BE2C (cell line): ENCODE results near the gene NPAS2.

Source experiments
- DNase-seq: peaks from one replicate; pipeline ENCODE4 v3.0.0-alpha.2; 2020
- H3K27me3 ChIP-seq: fragments of 250-450 bp; sonication (Bioruptor Pico); 2 replicates; pipeline ENCODE4 v1.5.1; 2020; ENCODE audit warnings: mild to moderate bottlenecking
- H3K36me3 ChIP-seq: fragments of 250-450 bp; sonication (Bioruptor Pico); 2 replicates; pipeline ENCODE4 v1.5.1; 2020; ENCODE audit warnings: mild to moderate bottlenecking
- H3K4me1 ChIP-seq: fragments of 250-450 bp; sonication (Bioruptor Pico); 2 replicates; pipeline ENCODE4 v1.5.1; 2020
- H3K4me3 ChIP-seq: 2 replicates; pipeline ENCODE4 v1.5.1; 2011; ENCODE audit warnings: low read depth, low read length
- H3K9me3 ChIP-seq: fragments of 250-450 bp; sonication (Bioruptor Pico); 2 replicates; pipeline ENCODE4 v1.5.1; 2020
- TF ChIP-seq, protein P1 (sequence below): IDR thresholded peaks from 2 replicates; pipeline ENCODE4 v1.5.1; 2012; ENCODE audit warnings: mild to moderate bottlenecking, low read depth, low read length

Gene NPAS2

DNA sequence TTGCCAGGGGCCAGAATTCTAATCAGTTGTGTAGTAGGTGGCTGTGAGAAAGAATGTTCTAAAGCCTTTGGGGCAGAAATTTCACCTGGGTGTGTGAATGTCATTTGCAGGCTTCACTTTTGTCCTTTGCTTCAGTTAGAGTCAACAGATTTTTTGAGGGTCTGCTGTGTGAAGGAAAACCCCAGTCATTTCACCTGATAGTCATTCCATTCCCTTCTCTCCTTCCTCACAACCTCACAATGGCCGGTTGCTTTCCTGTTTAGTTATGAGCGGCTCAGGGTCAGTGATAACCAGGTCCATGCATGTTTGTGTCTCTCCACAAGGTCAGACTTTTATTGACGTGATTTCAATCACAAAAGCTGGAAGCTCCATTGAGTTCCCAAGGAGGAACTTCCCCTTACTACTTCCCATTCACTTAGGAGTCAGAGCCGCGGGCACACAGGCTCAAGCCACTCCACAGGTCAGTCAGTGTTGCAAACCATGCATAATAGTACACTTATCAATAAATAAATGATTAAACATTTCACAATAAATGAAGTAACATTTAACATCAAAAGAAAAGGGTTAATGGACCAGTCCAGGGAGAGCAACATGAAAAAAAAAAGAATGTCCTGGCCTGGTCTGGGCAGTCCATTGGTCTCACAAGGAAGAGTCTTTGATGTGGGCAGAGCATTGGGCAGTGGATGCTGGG, 74.3 kb downstream of the NPAS2 start:
- TF ChIP-seq, protein P1, sequence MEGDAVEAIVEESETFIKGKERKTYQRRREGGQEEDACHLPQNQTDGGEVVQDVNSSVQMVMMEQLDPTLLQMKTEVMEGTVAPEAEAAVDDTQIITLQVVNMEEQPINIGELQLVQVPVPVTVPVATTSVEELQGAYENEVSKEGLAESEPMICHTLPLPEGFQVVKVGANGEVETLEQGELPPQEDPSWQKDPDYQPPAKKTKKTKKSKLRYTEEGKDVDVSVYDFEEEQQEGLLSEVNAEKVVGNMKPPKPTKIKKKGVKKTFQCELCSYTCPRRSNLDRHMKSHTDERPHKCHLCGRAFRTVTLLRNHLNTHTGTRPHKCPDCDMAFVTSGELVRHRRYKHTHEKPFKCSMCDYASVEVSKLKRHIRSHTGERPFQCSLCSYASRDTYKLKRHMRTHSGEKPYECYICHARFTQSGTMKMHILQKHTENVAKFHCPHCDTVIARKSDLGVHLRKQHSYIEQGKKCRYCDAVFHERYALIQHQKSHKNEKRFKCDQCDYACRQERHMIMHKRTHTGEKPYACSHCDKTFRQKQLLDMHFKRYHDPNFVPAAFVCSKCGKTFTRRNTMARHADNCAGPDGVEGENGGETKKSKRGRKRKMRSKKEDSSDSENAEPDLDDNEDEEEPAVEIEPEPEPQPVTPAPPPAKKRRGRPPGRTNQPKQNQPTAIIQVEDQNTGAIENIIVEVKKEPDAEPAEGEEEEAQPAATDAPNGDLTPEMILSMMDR, result no peak
- Histone ChIP-seq H3K27me3 (no peaks in the 10 kb centered on the region), H3K4me3 (no peak overlapping the region), H3K9me3 (no peaks in the 10 kb centered on the region), H3K36me3 (no peaks in the 10 kb centered on the region), H3K4me1 (no peaks in the 10 kb centered on the region)
- no peak for DNase-seq

- TF ChIP-seq, protein P1, result no peak
- H3K27me3 ChIP-seq, result no peaks in the 10 kb centered on the region
- DNase-seq, result no peak
- no peaks in the 10 kb centered on the region for H3K4me1 ChIP-seq
- H3K9me3 ChIP-seq, result no peaks in the 10 kb centered on the region
- no peaks in the 10 kb centered on the region for H3K36me3 ChIP-seq
- no peak overlapping the region for H3K4me3 ChIP-seq
These were observed 74.8 kb downstream of the NPAS2 start for GRCh38 chr2:100894796-100895156.

- no peaks in the 10 kb centered on the region for H3K9me3 ChIP-seq
- TF ChIP-seq, protein P1, result no peak
- DNase-seq, result peak; percentile 15
- H3K4me1 ChIP-seq, result no peaks in the 10 kb centered on the region
- no peaks in the 10 kb centered on the region for H3K36me3 ChIP-seq
- no peaks in the 10 kb centered on the region for H3K27me3 ChIP-seq
- no peak overlapping the region for H3K4me3 ChIP-seq
These were observed 75.5 kb downstream of the NPAS2 start for GRCh38 chr2:100895402-100895801.

DNA sequence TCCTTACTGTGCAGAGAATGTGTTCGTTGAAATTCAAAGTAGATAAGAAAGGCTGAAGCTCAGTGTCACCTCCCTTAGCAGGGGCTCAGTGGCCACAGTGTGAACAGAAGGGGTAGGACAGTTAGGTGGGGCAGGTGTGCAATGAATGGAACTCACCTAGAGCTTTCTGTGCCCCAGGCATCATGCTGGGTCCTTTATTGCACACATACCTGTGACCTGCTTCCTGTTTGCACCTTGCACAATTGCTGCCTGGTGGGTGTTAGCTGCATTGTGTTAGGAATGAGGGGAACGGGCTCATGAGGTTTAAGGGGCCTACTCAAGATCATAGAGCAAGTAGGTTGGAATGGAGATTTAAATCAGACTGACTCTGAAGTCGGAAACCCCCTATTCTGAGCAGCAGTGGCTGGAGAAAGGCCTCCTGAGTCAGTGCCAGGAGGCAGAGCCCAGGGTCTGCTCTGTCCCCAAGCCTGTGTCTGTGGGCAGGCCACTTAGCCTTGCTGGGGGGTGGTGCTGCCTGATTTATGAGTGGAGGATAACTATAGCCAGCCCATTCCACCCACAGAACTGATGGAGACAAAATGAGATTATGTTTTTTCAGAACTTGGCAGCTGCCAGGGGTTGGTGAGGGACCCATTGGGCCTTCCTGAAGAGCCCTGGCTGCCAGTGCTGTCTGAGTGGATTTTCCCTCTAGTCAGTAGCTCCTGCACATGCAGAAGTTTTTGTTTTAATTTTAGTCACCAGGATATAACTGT, 76.2 kb downstream of the NPAS2 start:
- no peaks in the 10 kb centered on the region for H3K4me1 ChIP-seq
- no peaks in the 10 kb centered on the region for H3K27me3 ChIP-seq
- no peak overlapping the region for H3K4me3 ChIP-seq
- H3K36me3 ChIP-seq, result no peaks in the 10 kb centered on the region
- DNase-seq, result no peak
- H3K9me3 ChIP-seq, result no peaks in the 10 kb centered on the region
- TF ChIP-seq, protein P1, result no peak

DNA sequence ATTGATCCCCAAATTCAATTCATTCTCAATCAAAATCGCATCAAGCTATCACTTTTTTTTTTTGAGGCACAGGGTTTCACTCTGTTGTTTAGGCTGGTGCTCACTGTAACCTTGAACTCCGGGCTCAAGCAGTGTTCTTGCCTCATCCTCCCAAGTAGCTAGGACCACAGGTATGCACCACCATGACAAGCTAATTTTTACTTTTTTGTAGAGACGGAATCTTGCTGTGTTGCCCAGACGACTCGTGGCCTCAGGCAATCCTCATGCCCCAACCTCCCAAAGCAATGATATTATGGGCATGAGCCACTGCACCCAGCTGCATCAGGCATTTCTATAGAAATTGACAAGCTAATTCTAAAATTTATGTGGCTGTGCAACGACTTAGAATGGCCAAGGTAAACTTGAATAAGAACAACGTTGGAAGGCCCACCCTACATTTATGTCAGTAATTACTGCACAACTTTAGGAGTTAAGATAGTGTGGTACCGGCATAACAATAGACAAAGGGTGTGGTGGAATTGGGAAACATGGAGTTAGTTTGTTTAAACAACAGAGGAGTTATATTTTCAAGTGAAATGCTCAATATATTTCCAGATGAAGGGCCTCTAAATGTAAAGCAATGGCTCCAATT, 78.2 kb downstream of the NPAS2 start:
- Histone ChIP-seq H3K36me3 (no peaks in the 10 kb centered on the region), H3K4me3 (no peak overlapping the region), H3K4me1 (no peaks in the 10 kb centered on the region), H3K9me3 (no peaks in the 10 kb centered on the region), H3K27me3 (no peaks in the 10 kb centered on the region)
- TF ChIP-seq, protein P1, result no peak
- no peak for DNase-seq

DNA sequence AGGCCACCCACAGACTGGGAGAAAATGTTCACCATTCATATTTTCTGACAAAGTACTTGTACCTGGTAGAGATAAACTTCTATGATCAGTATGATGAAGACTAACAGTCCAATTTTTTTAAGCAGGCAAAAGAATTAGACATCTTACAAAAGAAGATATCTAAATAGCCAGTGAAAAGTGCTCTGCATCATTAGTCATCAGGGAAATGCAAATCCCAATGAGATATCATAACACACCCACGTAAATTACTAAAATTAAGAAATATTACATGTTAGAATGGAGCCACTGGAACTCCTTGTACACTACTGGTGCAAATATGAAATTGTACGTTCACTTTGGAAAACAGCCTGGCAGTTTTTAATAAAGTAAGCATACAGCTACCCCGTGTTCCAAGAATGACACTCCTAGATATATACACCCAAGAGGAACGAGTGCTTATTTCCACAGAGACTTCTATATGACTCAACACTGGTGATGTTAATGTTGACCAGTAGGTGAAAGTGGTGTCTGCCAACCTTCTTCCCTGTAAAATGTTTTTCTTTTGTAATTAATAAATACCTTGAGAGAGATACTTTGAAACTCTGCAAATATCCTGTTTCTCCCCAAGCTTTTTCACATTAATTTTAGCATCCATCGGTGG, 80.3 kb downstream of the NPAS2 start:
- no peaks in the 10 kb centered on the region for H3K4me1 ChIP-seq

More for the DNA sequence above, 80.3 kb downstream of the NPAS2 start:
- TF ChIP-seq, protein P1, result no peak
- Histone ChIP-seq H3K9me3 (no peaks in the 10 kb centered on the region), H3K4me3 (no peak overlapping the region), H3K27me3 (no peaks in the 10 kb centered on the region), H3K36me3 (no peaks in the 10 kb centered on the region)
- no peak for DNase-seq
